GM12878 (cell line): ENCODE measurements around the gene TMEM41A. TPM values are rescaled to one million over a fixed set of nuclear protein-coding genes. Genes with fewer than 3 reads are reported as not detected.

Source experiments
- ATAC-seq: fragments of 200-7000 bp; cut with Tn5 transposase; 3 replicates; pipeline ENCODE4 v1.9.1; 2020; ENCODE audit warnings: mild to moderate bottlenecking, moderate library complexity
- BruUV-seq: library from RNA; stranded (reverse); fragments of 400-500 nt; replicated peaks from 2 replicates; lab custom pipeline; 2021; lab: Mats Ljungman, UMichigan
- CTCF ChIA-PET: fragments of 300-600 bp; sonication (Branson Sonifier 250); formaldehyde crosslinking; extraction: SDS; loops from one replicate; lab custom pipeline; 2021; ENCODE audit warnings: inconsistent platforms; lab: Yijun Ruan, JAX
- POLR2A ChIA-PET: fragments of 350-600 bp; formaldehyde crosslinking; extraction: SDS; loops from one replicate; lab custom pipeline; 2021; ENCODE audit warnings: inconsistent platforms; lab: Charles Lee
- RAD21 ChIA-PET: fragments of 300-600 bp; sonication (Branson Sonifier 250); formaldehyde crosslinking; loops from one replicate; lab custom pipeline; 2023; ENCODE audit warnings: antibody characterized with exemption; ENCODE audit not compliant: unreplicated experiment; lab: Charles Lee
- SMC1A ChIA-PET: fragments of 300-600 bp; sonication (Branson Sonifier 250); formaldehyde crosslinking; loops from one replicate; lab custom pipeline; 2023; ENCODE audit not compliant: unreplicated experiment, uncharacterized antibody; lab: Charles Lee
- DNase-seq: peaks from one replicate; pipeline ENCODE4 v3.0.0-alpha.2; 2011; ENCODE audit warnings: low read depth, low spot score
- FAIRE-seq: peaks from 3 replicates; lab custom pipeline; 2011; peaks lifted over from hg19 to GRCh38; lab: Jason Lieb, UNC
- H2AFZ ChIP-seq: 2 replicates; pipeline ENCODE4 v1.6.0; 2011; ENCODE audit warnings: low read depth, low read length, control low read depth; ENCODE audit not compliant: control insufficient read depth
- H3K27ac ChIP-seq: 2 replicates; pipeline ENCODE4 v1.5.1; 2011; ENCODE audit warnings: control low read depth; ENCODE audit not compliant: control insufficient read depth, insufficient read depth
- H3K27me3 ChIP-seq, 2 experiments: replicated peaks in 1 of 2; 2 replicates each; pipeline versions ENCODE4 v1.6.0 to v1.6.1; 2011; ENCODE audit warnings: low read length in 1 of 2; ENCODE audit not compliant: control insufficient read depth in 2 of 2, insufficient read depth in 2 of 2
- H3K36me3 ChIP-seq, 2 experiments: 2 replicates each; pipeline ENCODE4 v1.5.1; 2011; ENCODE audit warnings: low read length in 1 of 2; ENCODE audit not compliant: control insufficient read depth in 2 of 2, insufficient read depth in 2 of 2
- H3K4me1 ChIP-seq: 2 replicates; pipeline ENCODE4 v1.6.1; 2011; ENCODE audit warnings: mild to moderate bottlenecking, low read length, moderate library complexity, mixed read lengths; ENCODE audit not compliant: control insufficient read depth, insufficient read depth
- H3K4me2 ChIP-seq: 2 replicates; pipeline ENCODE4 v1.6.0; 2011; ENCODE audit warnings: control low read depth; ENCODE audit not compliant: control insufficient read depth, insufficient read depth
- H3K4me3 ChIP-seq: fragments of 200-600 bp; sonication (generic); 2 replicates; pipeline ENCODE4 v1.5.1; 2016
- H3K79me2 ChIP-seq: 2 replicates; pipeline ENCODE4 v1.6.0; 2011; ENCODE audit warnings: low read length; ENCODE audit not compliant: control insufficient read depth, insufficient read depth
- H3K9ac ChIP-seq: 2 replicates; pipeline ENCODE4 v1.8.0; 2011; ENCODE audit warnings: low read length, control low read depth, mixed read lengths; ENCODE audit not compliant: control insufficient read depth, insufficient read depth
- H3K9me3 ChIP-seq: replicated peaks from 3 replicates; pipeline ENCODE4 v1.5.1; 2011; ENCODE audit warnings: mild to moderate bottlenecking, low read length; ENCODE audit not compliant: control insufficient read depth, insufficient read depth
- H4K20me1 ChIP-seq: 2 replicates; pipeline ENCODE4 v1.6.0; 2011; ENCODE audit not compliant: control insufficient read depth, insufficient read depth
- BCLAF1 ChIP-seq: fragments of 450-650 bp; IDR thresholded peaks from 2 replicates; pipeline ENCODE4 v1.6.1; 2017; ENCODE audit warnings: antibody characterized with exemption, mild to moderate bottlenecking, moderate library complexity
- BMI1 ChIP-seq: fragments of 450-650 bp; IDR thresholded peaks from 2 replicates; pipeline ENCODE4 v1.6.1; 2016; ENCODE audit warnings: mild to moderate bottlenecking, moderate library complexity, borderline replicate concordance
- BRCA1 ChIP-seq: IDR thresholded peaks from 2 replicates; pipeline ENCODE4 v1.6.1; 2011; ENCODE audit warnings: low read depth, low read length, improper control_type of control experiment
- CHD1 ChIP-seq: IDR thresholded peaks from 2 replicates; pipeline ENCODE4 v1.6.1; 2012; ENCODE audit warnings: low read depth, low read length, improper control_type of control experiment
- HDAC6 ChIP-seq: fragments of 200-600 bp; sonication (generic); IDR thresholded peaks from one replicate; pipeline ENCODE4 v1.8.0; 2017; ENCODE audit warnings: antibody characterized with exemption; ENCODE audit not compliant: unreplicated experiment
- MXI1 ChIP-seq: fragments of 150-350 bp; IDR thresholded peaks from 2 replicates; pipeline ENCODE4 v1.6.1; 2011; ENCODE audit warnings: low read depth, mild to moderate bottlenecking, inconsistent platforms, low read length, improper control_type of control experiment
- NBN ChIP-seq: fragments of 450-650 bp; IDR thresholded peaks from 2 replicates; pipeline ENCODE4 v1.6.1; 2016
- NR2F1 ChIP-seq: fragments of 450-650 bp; conservative IDR thresholded peaks from 2 replicates; pipeline ENCODE4 v1.6.1; 2017; ENCODE audit warnings: mild to moderate bottlenecking
- PAX8 ChIP-seq: fragments of 450-650 bp; IDR thresholded peaks from 2 replicates; pipeline ENCODE4 v1.6.1; 2017; ENCODE audit warnings: mild to moderate bottlenecking, moderate library complexity
- SREBF2 ChIP-seq: IDR thresholded peaks from 2 replicates; pipeline ENCODE4 v1.6.1; 2012; ENCODE audit warnings: mild to moderate bottlenecking, low read length
- TAF1 ChIP-seq: IDR thresholded peaks from 2 replicates; pipeline ENCODE4 v1.6.1; 2011; ENCODE audit warnings: mild to moderate bottlenecking, low read depth, low read length, borderline replicate concordance
- USF2 ChIP-seq: IDR thresholded peaks from 2 replicates; pipeline ENCODE4 v1.6.1; 2011; ENCODE audit warnings: low read depth, low read length, improper control_type of control experiment, borderline replicate concordance
- YY1 ChIP-seq: IDR thresholded peaks from 2 replicates; pipeline ENCODE4 v1.6.1; 2011; ENCODE audit warnings: low read depth, mild to moderate bottlenecking, low read length
- ZBTB33 ChIP-seq: fragments of 450-650 bp; IDR thresholded peaks from 2 replicates; pipeline ENCODE4 v1.6.1; 2017; ENCODE audit warnings: mild to moderate bottlenecking
- ZBTB40 ChIP-seq: fragments of 450-650 bp; IDR thresholded peaks from 2 replicates; pipeline ENCODE4 v1.6.1; 2016; ENCODE audit warnings: mild to moderate bottlenecking, moderate library complexity, borderline replicate concordance
- ZNF207 ChIP-seq: fragments of 450-650 bp; IDR thresholded peaks from 2 replicates; pipeline ENCODE4 v1.6.1; 2014; ENCODE audit warnings: antibody characterized with exemption, mild to moderate bottlenecking, borderline replicate concordance
- WGBS: methylation state at CpG from one replicate; pipeline ENCODE4 v1.1.6; 2016; ENCODE audit warnings: low lambda C conversion rate; ENCODE audit not compliant: insufficient replicate concordance, insufficient coverage; ENCODE audit errors: missing lambda C conversion rate; 5-methylcytosine and 5-hydroxymethylcytosine counted together
- in situ Hi-C: fragments of 300-500 bp; cut with MboI; formaldehyde crosslinking; loops from 9 replicates; pipeline ENCODE4 v1.14.3; 2018; ENCODE audit warnings: mixed read lengths
- intact Hi-C: fragments of 100-400 bp; cut with micrococcal nuclease; formaldehyde crosslinking; loops from one replicate; pipeline ENCODE4 v1.14.2; 2022; ENCODE audit not compliant: unreplicated experiment
- polyA plus RNA-seq, 11 experiments: library from polyadenylated mRNA; depleted of rRNA in 4 of 11; unstranded in 6 of 11; stranded (reverse) in 5 of 11; fragments of >200 nt; fragmentation: Nextera tagmentation in 4 of 11; fragmentation: Illumina TruSeq in 1 of 11; extraction: Ambion mirVana in 4 of 11; extraction: Trizol in 1 of 11; gene quantifications; 1 replicate in 1 of 11; 2 replicates in 10 of 11; pipeline versions ENCODE4 v1.2.1 to v1.2.3, GENCODE V29; 2011 to 2016; ENCODE audit warnings: inconsistent platforms in 2 of 11, missing spikeins in 2 of 11, low read depth in 1 of 11
- total RNA-seq, 4 experiments: library from RNA; depleted of rRNA in 3 of 4; stranded (reverse); fragments of >200 nt in 3 of 4; fragmentation: Illumina TruSeq in 1 of 4; extraction: Trizol in 1 of 4; gene quantifications; 2 replicates each; pipeline versions ENCODE4 v1.2.1 to v1.2.3, GENCODE V29; 2013 to 2021

Gene TMEM41A
- total and polyA plus RNA-seq, 10 of the 15 experiments (the other 5 are each of a cell fraction or from before 2014, with no cell fraction given) = 13.9 to 33.2 (median 21.8) TPM

GRCh38 chr3:185469542-185469941 lies 29.3 kb downstream of the TMEM41A start:
- 83% methylated on average over 3 of the region's 3 CpGs for WGBS
- SMC1A ChIA-PET = interaction anchor here (0.7 to 1.4 kb wide), 4 partner anchors 9 to 106 kb away, joined by 3 to 4 read pairs (median 3); no protein-coding TSS in a partner anchor
- TF ChIP-seq ZBTB40 (no peak), PAX8 (no peak), BCLAF1 (no peak), ZBTB33 (no peak), YY1 (no peak), CHD1 (no peak), TAF1 (no peak), SREBF2 (no peak), NBN (no peak), MXI1 (no peak), NR2F1 (no peak), BMI1 (no peak), BRCA1 (no peak), HDAC6 (no peak), ZNF207 (no peak), USF2 (no peak)

More at GRCh38 chr3:185469542-185469941, 29.3 kb downstream of the TMEM41A start:
- ChIA-PET POLR2A (interaction anchor here (1.4 kb wide), 1 partner anchor 16 kb away, joined by 3 read pairs; no protein-coding TSS in a partner anchor), RAD21 (interaction anchor here (0.7 to 1.8 kb wide), 2 partner anchors 9 to 90 kb away, joined by 3 to 4 read pairs; no protein-coding TSS in a partner anchor), CTCF (interaction anchor here (1.2 to 1.7 kb wide), 3 partner anchors 9 to 117 kb away, joined by 3 read pairs; no protein-coding TSS in a partner anchor)
- no peak overlapping the region for H3K4me2 ChIP-seq
- H3K4me1 ChIP-seq = no peaks in the 10 kb centered on the region
- in situ Hi-C loops (no loop called here), intact Hi-C loops (no loop called here)
- ATAC-seq = no peak
- H3K9me3 ChIP-seq = no peaks in the 10 kb centered on the region
- H3K79me2 ChIP-seq = no peaks in the 10 kb centered on the region
- no peak overlapping the region for H3K27ac ChIP-seq
- H3K9ac ChIP-seq = no peak overlapping the region
- no TSS peak for BruUV-seq
- H3K4me3 ChIP-seq = no peak overlapping the region
- no peak for FAIRE-seq
- no peaks in the 10 kb centered on the region for H4K20me1 ChIP-seq
- H3K36me3 ChIP-seq = peaks cover 4 to 9% of the 10 kb centered on the region in 2 experiments; a peak in 3 of 4 replicates
- H3K27me3 ChIP-seq = no peaks in the 10 kb centered on the region
- no peak for DNase-seq
- H2AFZ ChIP-seq = no peak overlapping the region
